ENCODE data around the gene RBM10.

Gene RBM10

DNA sequence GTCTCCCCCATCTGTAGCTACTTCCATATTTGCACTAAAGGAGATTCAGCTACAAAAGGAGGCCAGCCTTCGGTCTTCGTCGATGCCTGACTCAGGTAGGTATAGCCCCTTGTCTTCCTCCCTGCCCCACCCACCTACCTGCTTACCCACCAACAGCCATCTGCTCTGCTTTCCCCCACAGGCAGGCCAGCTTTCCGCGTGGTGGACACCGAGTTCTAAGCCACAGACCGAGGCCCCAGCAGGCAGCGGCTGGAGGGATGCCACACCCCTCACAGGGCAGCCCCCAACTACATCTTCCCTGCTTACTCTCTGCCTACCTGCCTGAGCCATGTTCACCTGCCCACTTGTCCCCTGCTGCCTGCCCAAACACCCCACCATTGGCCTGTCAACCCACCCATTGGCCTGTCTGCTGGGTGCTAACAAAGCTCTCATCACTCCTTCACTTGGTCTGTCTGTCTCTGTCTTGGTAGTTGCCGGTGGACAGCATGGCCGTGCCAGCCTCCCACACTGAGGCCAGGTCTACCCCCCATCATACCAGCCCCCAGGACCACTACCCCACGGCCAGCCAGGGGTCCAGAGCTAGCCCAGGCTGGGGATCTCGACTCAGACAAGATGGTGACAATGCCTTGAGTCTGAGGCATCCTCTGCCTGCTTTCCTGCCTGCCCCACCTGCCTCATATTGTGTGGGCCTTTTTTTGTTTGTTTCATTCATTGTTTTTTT is 83.7 kb downstream of the RBM10 start:
- Histone ChIP-seq H3K4me1 (ENCODE audit: control insufficient read depth, low read depth, low read length) (no peaks in the 10 kb centered on the region), H3K9me3 (ENCODE audit: control insufficient read depth, low read depth, low read length) (peaks cover 18% of the 10 kb centered on the region), H3K4me3 (ENCODE audit: low read length) (no peak overlapping the region), H3K27ac (ENCODE audit: low read length) (no peak overlapping the region), H3K9ac (ENCODE audit: low read length) (no peak overlapping the region), H3K27me3 (ENCODE audit: control insufficient read depth, insufficient read depth, low read length) (no peaks in the 10 kb centered on the region), H3K36me3 (ENCODE audit: control insufficient read depth, low read depth, low read length) (peaks cover 51% of the 10 kb centered on the region)

DNA sequence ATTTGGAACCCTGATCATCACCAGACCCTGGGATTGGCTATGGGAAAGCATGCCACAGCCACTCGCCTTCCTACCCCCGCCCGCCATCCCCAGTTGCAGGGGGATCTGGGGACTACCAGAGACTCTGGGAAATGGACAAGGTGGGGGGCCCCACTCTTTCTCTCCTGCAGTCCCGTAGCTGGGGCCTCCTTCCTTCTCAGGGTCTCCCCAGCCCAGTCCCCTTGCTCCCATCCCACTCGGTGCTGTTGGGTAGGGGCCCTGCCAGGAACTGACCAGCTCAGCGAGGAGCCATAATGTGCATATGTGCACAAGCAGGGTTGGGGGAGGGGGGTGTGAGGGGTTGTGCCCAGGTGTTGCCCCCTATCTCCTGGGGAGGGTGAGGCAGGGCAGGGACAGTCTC is 84.4 kb downstream of the RBM10 start:
- no peak overlapping the region for H3K4me3 ChIP-seq (ENCODE audit: low read length)
- H3K36me3 ChIP-seq (ENCODE audit: control insufficient read depth, low read depth, low read length): peaks cover 44% of the 10 kb centered on the region
- no peaks in the 10 kb centered on the region for H3K27me3 ChIP-seq (ENCODE audit: control insufficient read depth, insufficient read depth, low read length)
- H3K27ac ChIP-seq (ENCODE audit: low read length): no peak overlapping the region
- H3K9ac ChIP-seq (ENCODE audit: low read length): no peak overlapping the region
- H3K4me1 ChIP-seq (ENCODE audit: control insufficient read depth, low read depth, low read length): no peaks in the 10 kb centered on the region
- peaks cover 14% of the 10 kb centered on the region for H3K9me3 ChIP-seq (ENCODE audit: control insufficient read depth, low read depth, low read length)

DNA sequence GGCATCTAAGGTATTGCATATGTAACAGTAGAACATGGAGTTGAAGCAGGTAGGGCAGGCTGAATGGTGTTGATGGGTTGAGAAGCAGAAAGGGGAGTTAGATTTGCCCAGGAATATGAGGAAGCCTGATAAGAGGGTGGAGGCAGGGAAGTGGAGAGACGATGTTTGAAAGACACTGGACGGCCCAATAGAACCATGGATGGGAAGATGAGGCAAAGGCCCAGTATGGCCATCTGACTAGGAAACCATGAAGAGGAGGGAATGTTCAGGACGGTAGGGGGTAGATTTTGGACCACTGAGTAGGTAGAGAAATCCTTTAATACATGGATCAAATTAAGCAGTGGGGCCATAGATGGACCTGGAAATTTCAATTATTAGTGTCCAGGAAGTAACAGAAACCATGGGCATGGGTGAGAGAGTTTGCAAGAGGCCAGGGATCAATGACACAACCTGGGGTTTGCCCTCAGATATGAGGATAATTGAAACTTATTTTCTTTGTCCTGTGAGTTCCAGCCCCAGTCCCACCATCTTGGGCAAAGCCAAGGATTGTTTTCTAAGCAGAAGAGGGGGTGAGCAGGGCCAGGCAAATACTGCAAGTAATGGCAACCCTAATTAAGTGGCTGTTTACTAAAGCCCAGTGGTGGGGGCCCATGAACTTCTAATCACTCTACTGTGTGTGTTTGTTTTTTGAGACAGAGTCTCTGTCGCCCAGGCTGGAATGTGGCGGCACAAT is 85.3 kb downstream of the RBM10 start:
- H3K9me3 ChIP-seq (ENCODE audit: control insufficient read depth, low read depth, low read length): peaks cover 11% of the 10 kb centered on the region
- H3K27ac ChIP-seq (ENCODE audit: low read length): no peak overlapping the region
- no peak overlapping the region for H3K9ac ChIP-seq (ENCODE audit: low read length)
- peaks cover 35% of the 10 kb centered on the region for H3K36me3 ChIP-seq (ENCODE audit: control insufficient read depth, low read depth, low read length)
- no peaks in the 10 kb centered on the region for H3K27me3 ChIP-seq (ENCODE audit: control insufficient read depth, insufficient read depth, low read length)
- H3K4me3 ChIP-seq (ENCODE audit: low read length): no peak overlapping the region
- no peaks in the 10 kb centered on the region for H3K4me1 ChIP-seq (ENCODE audit: control insufficient read depth, low read depth, low read length)

- Histone ChIP-seq H3K9me3 (ENCODE audit: control insufficient read depth, low read depth, low read length) (peaks cover 10% of the 10 kb centered on the region), H3K4me3 (ENCODE audit: low read length) (no peak overlapping the region), H3K36me3 (ENCODE audit: control insufficient read depth, low read depth, low read length) (peaks cover 26% of the 10 kb centered on the region), H3K9ac (ENCODE audit: low read length) (no peak overlapping the region), H3K27me3 (ENCODE audit: control insufficient read depth, insufficient read depth, low read length) (no peaks in the 10 kb centered on the region), H3K27ac (ENCODE audit: low read length) (no peak overlapping the region), H3K4me1 (ENCODE audit: control insufficient read depth, low read depth, low read length) (no peaks in the 10 kb centered on the region)
Observed at GRCh38 chrX:47231167-47231566, 86.1 kb downstream of the RBM10 start.

DNA sequence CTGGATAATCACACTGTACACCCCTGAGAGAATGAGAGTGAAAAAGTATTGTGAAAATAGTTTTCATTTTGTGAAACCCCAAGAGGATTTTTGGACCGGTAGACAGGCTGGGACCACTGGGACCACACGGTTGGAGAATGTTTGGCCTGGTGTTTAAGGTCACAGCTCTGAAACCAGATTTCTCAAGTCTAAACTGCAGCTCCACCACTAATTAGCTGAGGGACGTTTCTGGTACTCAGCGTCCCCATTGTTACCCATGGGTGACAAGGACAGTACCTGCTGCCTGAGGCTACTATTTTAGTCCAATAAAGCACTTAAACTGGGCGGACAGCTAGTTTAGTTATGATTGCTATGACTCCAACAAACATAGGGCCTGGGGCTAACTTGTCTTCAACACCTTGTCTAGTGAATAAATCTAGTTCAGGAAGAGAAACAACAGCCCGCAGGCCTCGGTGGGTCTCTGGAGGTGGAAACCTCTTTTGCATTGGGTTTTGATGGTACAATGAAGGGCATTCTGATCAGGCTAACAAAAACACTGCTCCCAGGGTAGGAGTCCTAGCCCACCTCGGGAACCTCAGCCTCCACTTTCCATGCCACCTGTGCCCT is 87.3 kb downstream of the RBM10 start:
- H3K4me3 ChIP-seq (ENCODE audit: low read length): peak overlapping the region; percentile 81
- peaks cover 7% of the 10 kb centered on the region for H3K9me3 ChIP-seq (ENCODE audit: control insufficient read depth, low read depth, low read length)
- H3K9ac ChIP-seq (ENCODE audit: low read length): peak overlapping the region; percentile 97
- peak overlapping the region; percentile 91 for H3K27ac ChIP-seq (ENCODE audit: low read length)
- H3K36me3 ChIP-seq (ENCODE audit: control insufficient read depth, low read depth, low read length): peaks cover 15% of the 10 kb centered on the region
- no peaks in the 10 kb centered on the region for H3K4me1 ChIP-seq (ENCODE audit: control insufficient read depth, low read depth, low read length)
- no peaks in the 10 kb centered on the region for H3K27me3 ChIP-seq (ENCODE audit: control insufficient read depth, insufficient read depth, low read length)

DNA sequence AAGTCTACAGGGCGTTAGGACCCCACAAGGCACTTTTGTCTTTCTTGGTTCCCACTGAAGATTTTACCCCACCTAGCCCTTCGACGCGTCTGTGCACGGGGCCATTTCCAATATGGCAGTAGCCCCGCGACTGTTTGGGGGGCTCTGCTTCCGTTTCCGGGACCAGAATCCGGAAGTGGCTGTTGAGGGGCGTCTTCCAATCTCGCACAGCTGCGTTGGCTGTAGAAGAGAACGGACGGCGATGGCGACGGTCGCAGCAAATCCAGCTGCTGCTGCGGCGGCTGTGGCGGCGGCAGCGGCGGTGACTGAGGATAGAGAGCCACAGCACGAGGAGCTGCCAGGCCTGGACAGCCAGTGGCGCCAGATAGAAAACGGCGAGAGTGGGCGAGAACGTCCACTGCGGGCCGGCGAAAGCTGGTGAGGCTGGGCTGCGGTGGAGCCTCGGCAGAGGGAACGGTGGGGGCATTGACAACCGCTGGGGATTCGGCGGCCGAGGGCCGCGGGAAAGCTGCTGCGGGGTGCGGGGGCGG is 87.8 kb downstream of the RBM10 start, which contains the start of gene USP11:
Gene USP11, plus strand, starts transcription at position 207 of the 530 bp plus-strand sequence. Its CDS starts 35 bp downstream, at position 242.
- Histone ChIP-seq H3K36me3 (ENCODE audit: control insufficient read depth, low read depth, low read length) (peaks cover 10% of the 10 kb centered on the region), H3K9me3 (ENCODE audit: control insufficient read depth, low read depth, low read length) (peaks cover 7% of the 10 kb centered on the region), H3K27ac (ENCODE audit: low read length) (peak within 1 kb of the TSS; percentile 91), H3K27me3 (ENCODE audit: control insufficient read depth, insufficient read depth, low read length) (no peaks in the 10 kb centered on the region), H3K4me3 (ENCODE audit: low read length) (peak within 1 kb of the TSS; percentile 81), H3K4me1 (ENCODE audit: control insufficient read depth, low read depth, low read length) (no peaks in the 10 kb centered on the region), H3K9ac (ENCODE audit: low read length) (peak within 1 kb of the TSS; percentile 97)

DNA sequence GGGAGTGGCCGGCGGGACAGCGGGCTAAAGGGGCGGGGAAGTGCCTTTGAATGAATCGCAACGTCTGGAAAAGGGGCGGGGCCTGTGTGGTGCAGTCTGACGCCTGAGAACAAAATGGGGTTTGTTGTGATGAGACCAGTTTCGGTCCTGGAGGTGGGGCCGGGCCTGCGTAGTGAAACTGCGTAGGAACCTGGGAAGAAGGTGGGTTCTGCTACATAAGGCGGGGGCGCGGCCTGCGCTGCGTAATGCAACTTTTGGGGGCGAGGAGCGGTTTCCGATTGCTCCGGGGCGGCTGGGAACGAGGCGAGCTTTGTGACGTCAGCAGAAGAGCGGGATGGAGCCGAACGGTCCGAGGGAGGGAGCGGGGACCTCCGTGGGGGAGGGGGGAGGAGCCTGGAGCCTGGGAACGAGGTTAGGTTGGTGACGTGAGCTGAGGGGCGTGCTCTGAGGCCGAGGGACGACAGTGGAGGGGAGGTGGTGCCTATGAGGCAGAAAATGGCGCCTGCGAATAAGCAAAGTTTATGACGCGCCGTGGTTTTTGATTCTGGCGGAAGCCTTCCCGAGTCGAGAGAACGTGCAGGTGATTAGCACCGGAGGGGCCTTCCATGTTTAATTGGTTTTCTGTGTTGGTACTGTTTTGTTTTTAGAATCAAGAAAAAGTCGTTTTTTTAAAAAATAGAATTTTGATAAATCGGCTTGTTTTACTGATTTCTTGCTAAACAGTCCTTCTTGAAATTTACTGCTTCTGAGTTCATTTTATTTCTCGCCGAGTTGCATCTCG is 88.5 kb downstream of the RBM10 start:
- peaks cover 7% of the 10 kb centered on the region for H3K9me3 ChIP-seq (ENCODE audit: control insufficient read depth, low read depth, low read length)
- H3K4me3 ChIP-seq (ENCODE audit: low read length): peak overlapping the region; percentile 81
- H3K36me3 ChIP-seq (ENCODE audit: control insufficient read depth, low read depth, low read length): peaks cover 5% of the 10 kb centered on the region
- no peaks in the 10 kb centered on the region for H3K4me1 ChIP-seq (ENCODE audit: control insufficient read depth, low read depth, low read length)
- peak overlapping the region; percentile 97 for H3K9ac ChIP-seq (ENCODE audit: low read length)
- peak overlapping the region; percentile 68 for H3K27ac ChIP-seq (ENCODE audit: low read length)
- H3K27me3 ChIP-seq (ENCODE audit: control insufficient read depth, insufficient read depth, low read length): no peaks in the 10 kb centered on the region

GRCh38 chrX:47234583-47234982 is 89.6 kb downstream of the RBM10 start:
- Histone ChIP-seq H3K36me3 (ENCODE audit: control insufficient read depth, low read depth, low read length) (peaks cover under 1% of the 10 kb centered on the region), H3K27ac (ENCODE audit: low read length) (no peak overlapping the region), H3K9me3 (ENCODE audit: control insufficient read depth, low read depth, low read length) (peaks cover 7% of the 10 kb centered on the region), H3K4me3 (ENCODE audit: low read length) (peak overlapping the region; percentile 81), H3K4me1 (ENCODE audit: control insufficient read depth, low read depth, low read length) (no peaks in the 10 kb centered on the region), H3K27me3 (ENCODE audit: control insufficient read depth, insufficient read depth, low read length) (no peaks in the 10 kb centered on the region), H3K9ac (ENCODE audit: low read length) (peak overlapping the region; percentile 97)

GRCh38 chrX:47235691-47236103 is 90.7 kb downstream of the RBM10 start:
- H3K27me3 ChIP-seq (ENCODE audit: control insufficient read depth, insufficient read depth, low read length): no peaks in the 10 kb centered on the region
- H3K4me1 ChIP-seq (ENCODE audit: control insufficient read depth, low read depth, low read length): no peaks in the 10 kb centered on the region

More at GRCh38 chrX:47235691-47236103, 90.7 kb downstream of the RBM10 start:
- peaks cover 7% of the 10 kb centered on the region for H3K9me3 ChIP-seq (ENCODE audit: control insufficient read depth, low read depth, low read length)
- no peak overlapping the region for H3K27ac ChIP-seq (ENCODE audit: low read length)
- H3K36me3 ChIP-seq (ENCODE audit: control insufficient read depth, low read depth, low read length): peaks cover 9% of the 10 kb centered on the region
- H3K9ac ChIP-seq (ENCODE audit: low read length): no peak overlapping the region
- no peak overlapping the region for H3K4me3 ChIP-seq (ENCODE audit: low read length)

Data from iPS-18a (cell line).